K562 (cell line): ENCODE measurements around the gene DCAF8. TPM values are rescaled to one million over a fixed set of nuclear protein-coding genes. Genes with fewer than 3 reads are reported as not detected.

Experiments
- ATAC-seq: fragments of 200-7000 bp; cut with Tn5 transposase; 3 replicates; pipeline ENCODE4 v1.9.1; 2020; ENCODE audit warnings: moderate library complexity
- BruUV-seq: library from RNA; stranded (reverse); fragments of 400-500 nt; replicated peaks from 2 replicates; lab custom pipeline; 2021; lab: Mats Ljungman, UMichigan
- CTCF ChIA-PET: fragments of 300-600 bp; formaldehyde crosslinking; extraction: SDS; loops from one replicate; lab custom pipeline; 2021; ENCODE audit warnings: low intra/inter-chr PET ratio; lab: Yijun Ruan, JAX
- POLR2A ChIA-PET: fragments of 300-600, 350-650 bp; sonication (Branson Sonifier 250); formaldehyde crosslinking; extraction: SDS; loops from one replicate; lab custom pipeline; 2021; ENCODE audit warnings: antibody characterized with exemption, inconsistent platforms; lab: Yijun Ruan, JAX
- DNase-seq, 4 experiments: peaks; one replicate each; pipeline versions ENCODE4 v3.0.0 to v3.0.0-alpha.2; 2011 to 2018; ENCODE audit warnings: low spot score in 3 of 4, mixed read lengths in 3 of 4; ENCODE audit errors: extremely low read depth in 1 of 4
- FAIRE-seq: peaks from 2 replicates; lab custom pipeline; 2011; peaks lifted over from hg19 to GRCh38; lab: Jason Lieb, UNC
- H2AFZ ChIP-seq: 2 replicates; pipeline ENCODE4 v1.6.0; 2011; ENCODE audit warnings: low read depth, low read length, control low read depth, inconsistent platforms
- H3K27ac ChIP-seq: fragments of 200-600 bp; 3 replicates; pipeline ENCODE4 v1.8.0; 2011; ENCODE audit warnings: low read depth, mild to moderate bottlenecking, control low read depth, inconsistent platforms, low read length, moderate library complexity, mixed read lengths; ENCODE audit errors: extremely low read depth
- H3K27me3 ChIP-seq, 2 experiments: fragments of 300-600 bp in 1 of 2; 2 replicates in 1 of 2; 3 replicates in 1 of 2; pipeline versions ENCODE4 v1.6.0 to v1.8.0; 2011; ENCODE audit warnings: inconsistent platforms in 2 of 2, low read length in 2 of 2, mild to moderate bottlenecking in 1 of 2, mixed read lengths in 1 of 2, moderate library complexity in 1 of 2; ENCODE audit not compliant: control insufficient read depth in 2 of 2, insufficient read depth in 2 of 2
- H3K36me3 ChIP-seq: fragments of 300-600 bp; 3 replicates; pipeline ENCODE4 v1.8.0; 2011; ENCODE audit warnings: mild to moderate bottlenecking, low read length, inconsistent platforms; ENCODE audit not compliant: control insufficient read depth, insufficient read depth
- H3K4me1 ChIP-seq, 2 experiments: fragments of 200-600 bp in 1 of 2; replicated peaks in 1 of 2; 2 replicates in 1 of 2; 3 replicates in 1 of 2; pipeline versions ENCODE4 v1.5.1 to v1.8.0; 2011; ENCODE audit warnings: inconsistent platforms in 2 of 2, low read length in 2 of 2, mild to moderate bottlenecking in 1 of 2, mixed read lengths in 1 of 2, moderate library complexity in 1 of 2; ENCODE audit not compliant: control insufficient read depth in 2 of 2, insufficient read depth in 2 of 2
- H3K4me2 ChIP-seq: 2 replicates; pipeline ENCODE4 v1.6.1; 2011; ENCODE audit warnings: low read length, control low read depth, inconsistent platforms, mixed read lengths; ENCODE audit not compliant: insufficient read depth
- H3K4me3 ChIP-seq: fragments of 200-600 bp; sonication (generic), shearing (Covaris generic); 2 replicates; pipeline ENCODE4 v1.5.1; 2016; ENCODE audit warnings: control low read depth, inconsistent platforms
- H3K79me2 ChIP-seq: fragments of 200-600 bp; 3 replicates; pipeline ENCODE4 v1.8.0; 2011; ENCODE audit warnings: low read length, inconsistent platforms; ENCODE audit not compliant: control insufficient read depth, insufficient read depth
- H3K9ac ChIP-seq, 2 experiments: 2 replicates each; pipeline versions ENCODE4 v1.6.0 to v1.6.1; 2011; ENCODE audit warnings: low read depth in 2 of 2, low read length in 2 of 2, control low read depth in 1 of 2, inconsistent platforms in 1 of 2, mild to moderate bottlenecking in 1 of 2, mixed read lengths in 1 of 2; ENCODE audit not compliant: insufficient read depth in 1 of 2
- H3K9me1 ChIP-seq: one replicate; pipeline ENCODE4 v1.6.0; 2011; ENCODE audit warnings: inconsistent platforms, mild to moderate bottlenecking, low read length, moderate library complexity; ENCODE audit not compliant: control insufficient read depth, insufficient read depth
- H3K9me3 ChIP-seq: replicated peaks from 2 replicates; pipeline ENCODE4 v1.5.1; 2011; ENCODE audit warnings: low read depth, low read length, inconsistent platforms; ENCODE audit not compliant: control insufficient read depth, insufficient read depth
- H4K20me1 ChIP-seq: replicated peaks from 2 replicates; pipeline ENCODE4 v1.6.1; 2011; ENCODE audit warnings: low read length, inconsistent platforms, mixed read lengths; ENCODE audit not compliant: control insufficient read depth, insufficient read depth
- CBFA2T3 ChIP-seq: fragments of 450-650 bp; IDR thresholded peaks from 2 replicates; pipeline ENCODE4 v1.6.1; 2017
- CGGBP1 ChIP-seq: fragments of 250-450 bp; sonication (Bioruptor Pico); IDR thresholded peaks from 2 replicates; pipeline ENCODE4 v1.9.0; 2021; ENCODE audit warnings: mild to moderate bottlenecking
- CXXC5 ChIP-seq: fragments of 250-450 bp; sonication (Bioruptor Pico); IDR thresholded peaks from 2 replicates; pipeline ENCODE4 v1.8.0; 2022; ENCODE audit warnings: inconsistent platforms, mild to moderate bottlenecking, moderate library complexity
- GATA2 ChIP-seq: sonication (generic); formaldehyde crosslinking; IDR thresholded peaks from 2 replicates; pipeline ENCODE4 v1.4.0; 2020; ENCODE audit warnings: mild to moderate bottlenecking, missing genetic modification reagents
- HDAC3 ChIP-seq: fragments of 450-650 bp; IDR thresholded peaks from 2 replicates; pipeline ENCODE4 v1.6.1; 2018; ENCODE audit warnings: borderline replicate concordance, mild to moderate bottlenecking, moderate library complexity; ENCODE audit not compliant: partially characterized antibody
- HMG20A ChIP-seq: fragments of 450-650 bp; formaldehyde crosslinking; conservative IDR thresholded peaks from 2 replicates; pipeline ENCODE4 v1.4.0; 2020; ENCODE audit warnings: mild to moderate bottlenecking, mixed read lengths
- IRF2 ChIP-seq: sonication (generic); formaldehyde crosslinking; IDR thresholded peaks from 2 replicates; pipeline ENCODE4 v1.8.1; 2022; ENCODE audit warnings: mild to moderate bottlenecking, missing genetic modification reagents
- NFIC ChIP-seq: fragments of 450-650 bp; IDR thresholded peaks from 2 replicates; pipeline ENCODE4 v1.6.1; 2017; ENCODE audit warnings: mild to moderate bottlenecking, inconsistent platforms
- NFIX ChIP-seq: fragments of 250-450 bp; sonication (Bioruptor Pico); IDR thresholded peaks from 2 replicates; pipeline ENCODE4 v1.4.0; 2020; ENCODE audit warnings: low read depth, mild to moderate bottlenecking, moderate library complexity
- PRPF4 ChIP-seq: fragments of 200-400 bp; formaldehyde crosslinking; IDR thresholded peaks from one replicate; pipeline ENCODE4 v1.6.1; 2017; ENCODE audit warnings: low read length, low read depth, mild to moderate bottlenecking; ENCODE audit not compliant: insufficient read depth, poor library complexity, severe bottlenecking
- RAD21 ChIP-seq, 2 experiments: fragments of 250-450 bp in 1 of 2; fragments of 450-650 bp in 1 of 2; sonication (Bioruptor Pico) in 1 of 2; formaldehyde crosslinking in 1 of 2; IDR thresholded peaks in 1 of 2; conservative IDR thresholded peaks in 1 of 2; 2 replicates each; pipeline versions ENCODE4 v1.4.0 to v1.8.0; 2020 to 2022; ENCODE audit warnings: mild to moderate bottlenecking in 2 of 2, moderate library complexity in 1 of 2
- RAD51 ChIP-seq: fragments of 450-650 bp; IDR thresholded peaks from 2 replicates; pipeline ENCODE4 v1.7.1; 2016; ENCODE audit warnings: low read depth, mild to moderate bottlenecking, borderline replicate concordance
- RCOR1 ChIP-seq, 2 experiments: IDR thresholded peaks; 2 replicates each; pipeline ENCODE4 v1.6.1; 2012; ENCODE audit warnings: low read depth in 2 of 2, low read length in 2 of 2, borderline replicate concordance in 1 of 2, improper control_type of control experiment in 1 of 2
- TBL1XR1 ChIP-seq, 2 experiments: IDR thresholded peaks; 2 replicates each; pipeline ENCODE4 v1.6.1; 2012; ENCODE audit warnings: improper control_type of control experiment in 2 of 2, low read length in 2 of 2, mild to moderate bottlenecking in 1 of 2
- TEAD1 ChIP-seq, 2 experiments: fragments of 450-650 bp in 1 of 2; sonication (generic) in 1 of 2; formaldehyde crosslinking; IDR thresholded peaks; 2 replicates each; pipeline versions ENCODE4 v1.4.0 to v1.8.0; 2020 to 2022; ENCODE audit warnings: mild to moderate bottlenecking in 2 of 2, missing genetic modification reagents in 1 of 2
- TEAD4 ChIP-seq, 2 experiments: sonication (generic) in 1 of 2; formaldehyde crosslinking in 1 of 2; IDR thresholded peaks; 2 replicates each; pipeline versions ENCODE4 v1.6.1 to v1.8.0; 2012 to 2022; ENCODE audit warnings: borderline replicate concordance in 1 of 2, inconsistent platforms in 1 of 2, low read length in 1 of 2, mild to moderate bottlenecking in 1 of 2, missing genetic modification reagents in 1 of 2
- U2AF1 ChIP-seq: fragments of 200-400 bp; formaldehyde crosslinking; optimal IDR thresholded peaks from 2 replicates; pipeline ENCODE3; 2017; ENCODE audit warnings: mild to moderate bottlenecking, low read depth, low read length, moderate library complexity
- ZNF174 ChIP-seq: fragments of 250-450 bp; sonication (Bioruptor Pico); IDR thresholded peaks from 2 replicates; pipeline ENCODE4 v1.4.0; 2020; ENCODE audit warnings: mild to moderate bottlenecking
- ZNF668 ChIP-seq: fragments of 250-450 bp; sonication (Bioruptor Pico); IDR thresholded peaks from 2 replicates; pipeline ENCODE4 v1.8.0; 2022; ENCODE audit warnings: mild to moderate bottlenecking, inconsistent platforms
- whole genome bisulfite sequencing: fragments of 100-300 bp; shearing (Covaris generic); methylation state at CpG from one replicate; pipeline ENCODE4 v1.1.6; 2016; ENCODE audit warnings: low coverage, mixed read lengths; ENCODE audit not compliant: insufficient coverage; ENCODE audit errors: missing lambda C conversion rate; 5-methylcytosine and 5-hydroxymethylcytosine counted together
- in situ Hi-C: fragments of 300-500 bp; cut with MboI; formaldehyde crosslinking; loops from 4 replicates; pipeline ENCODE4 v1.15.0; 2018; ENCODE audit warnings: inconsistent platforms, mixed read lengths
- intact Hi-C: fragments of 100-400 bp; cut with micrococcal nuclease; formaldehyde crosslinking; loops from 2 replicates; pipeline ENCODE4 v1.14.2; 2022
- polyA plus RNA-seq, 8 experiments: library from polyadenylated mRNA; depleted of rRNA in 4 of 8; stranded (reverse) in 5 of 8; unstranded in 3 of 8; fragments of >200 nt; fragmentation: Nextera tagmentation in 2 of 8; fragmentation: Illumina TruSeq in 1 of 8; extraction: Ambion mirVana in 2 of 8; extraction: Trizol in 1 of 8; gene quantifications; 2 replicates each; pipeline versions ENCODE4 v1.2.1 to v1.2.3, GENCODE V29; 2011 to 2014; ENCODE audit warnings: inconsistent platforms in 1 of 8, missing spikeins in 1 of 8
- total RNA-seq, 7 experiments: library from RNA; depleted of rRNA in 6 of 7; stranded (reverse); fragments of >200 nt in 6 of 7; fragmentation: Illumina TruSeq in 2 of 7; extraction: Trizol in 2 of 7; gene quantifications; 2 replicates each; pipeline versions ENCODE4 v1.2.1 to v1.2.3, GENCODE V29; 2011 to 2021; ENCODE audit warnings: low replicate concordance in 1 of 7

The DCAF8 gene
- total and polyA plus RNA-seq, 9 of the 15 experiments (the other 6 are each of a cell fraction or from before 2014, with no cell fraction given), result 11.6 to 149 (median 81.3) TPM

GRCh38 chr1:160260406-160261382, 1.7 kb downstream of the DCAF8 start:
- H3K9me1 ChIP-seq, result no peaks in the 10 kb centered on the region
- CTCF ChIA-PET, result no interaction called here
- H3K79me2 ChIP-seq, result peaks cover 61% of the 10 kb centered on the region
- peak; percentile 42 for FAIRE-seq
- peak overlapping the region; percentile 77 for H3K4me3 ChIP-seq
- no peaks in the 10 kb centered on the region for H3K27me3 ChIP-seq
- TF ChIP-seq U2AF1 (no peak), IRF2 (CRISPR knock-in tag) (no peak), RAD21 (CRISPR knock-in tag; conservative IDR thresholded peaks at IDR 0.05 in 1 of 2, IDR thresholded peaks at IDR 0.05 in 1 of 2) (0 out of 4 replicates have a peak, but pooled peaks of 1 of the 2 experiments have one; percentile 7), ZNF668 (no peak), CXXC5 (no peak; the same call in 1 of the 2 replicates), TBL1XR1 (IDR thresholded peaks at IDR 0.05; ENCODE audit: low read length in 2 of 2) (0 out of 4 replicates have a peak, but pooled peaks of 1 of the 2 experiments have one; percentile 18), NFIC (peak; percentile 94), TEAD4 (IDR thresholded peaks at IDR 0.05; ENCODE audit: low read length) (peak; percentile 63; the same call in 1 of the 2 replicates), TEAD4 (CRISPR knock-in tag; IDR thresholded peaks at IDR 0.05; ENCODE audit: borderline replicate concordance) (no peak), HDAC3 (no peak), RCOR1 (IDR thresholded peaks at IDR 0.05; ENCODE audit: borderline replicate concordance in 1 of 2, low read depth in 2 of 2, low read length in 2 of 2) (0 out of 4 replicates have a peak, but pooled peaks of 1 of the 2 experiments have one; percentile 11), HMG20A (CRISPR knock-in tag) (no peak), RAD51 (no peak), NFIX (CRISPR knock-in tag) (peak; percentile 2; the same call in 1 of the 2 replicates), PRPF4 (no peak), ZNF174 (no peak), TEAD1 (CRISPR knock-in tag; IDR thresholded peaks at IDR 0.05) (0 out of 4 replicates have a peak, but pooled peaks of 1 of the 2 experiments have one; percentile 37), CBFA2T3 (0 out of 2 replicates have a peak, but pooled peaks have one; percentile 2), CGGBP1 (CRISPR knock-in tag) (no peak), GATA2 (CRISPR knock-in tag) (no peak)
- TF ChIP-seq, all 486 proteins: peak for 8
- 29% methylated on average over 6 of the region's 6 CpGs for WGBS
- peaks cover 29% of the 10 kb centered on the region; the same call in 2 of the 3 replicates for H3K36me3 ChIP-seq
- POLR2A ChIA-PET, result interaction anchor here (0.5 to 3.0 kb wide), 7 partner anchors 8 to 190 kb away, joined by 3 to 31 read pairs (median 4); partner anchors contain the start of genes KCNJ10 and PEX19
- DNase-seq (peak in 1 of 4 experiments; percentile 54), ATAC-seq (no peak)
- intact Hi-C loops, result loop anchor here (5.0 to 10.0 kb wide), 2 partner anchors 117 to 336 kb away; partner anchors contain the start of gene TAGLN2
- no peak overlapping the region for H2AFZ ChIP-seq
- no peaks in the 10 kb centered on the region for H4K20me1 ChIP-seq
- H3K27ac ChIP-seq, result peak overlapping the region; percentile 98; the same call in 2 of the 3 replicates
- in situ Hi-C loops, result no loop called here
- H3K4me1 ChIP-seq, result peaks cover 6 to 20% of the 10 kb centered on the region in 2 experiments; a peak in 4 of 5 replicates
- BruUV-seq, result no TSS peak
- peak overlapping the region; percentile 72 to 98; a peak in 3 of 4 replicates for H3K9ac ChIP-seq
- peak overlapping the region; percentile 93 for H3K4me2 ChIP-seq
- no peaks in the 10 kb centered on the region for H3K9me3 ChIP-seq
